ENCODE data around the gene TRAF1.

TRAF1 gene

GRCh38 chr9:120927269-120928014 lies 846 bp upstream of the TRAF1 start:
- in situ Hi-C loops (cut with MboI; ENCODE audit: low sequenced_read_pairs), result loop anchor here (25.0 kb wide), 1 partner anchor 315 kb away; no protein-coding TSS in a partner anchor

GRCh38 chr9:120925535-120926396 lies 830 bp downstream of the TRAF1 start:
- in situ Hi-C loops (cut with MboI; ENCODE audit: low sequenced_read_pairs), result loop anchor here (25.0 kb wide), 1 partner anchor 313 kb away; no protein-coding TSS in a partner anchor

- in situ Hi-C loops (cut with MboI; ENCODE audit: low sequenced_read_pairs), result loop anchor here (25.0 kb wide), 1 partner anchor 313 kb away; no protein-coding TSS in a partner anchor
Measured at GRCh38 chr9:120924698-120925534, 1.7 kb downstream of the TRAF1 start.

GRCh38 chr9:120923620-120924328 lies 2.8 kb downstream of the TRAF1 start:
- in situ Hi-C loops (cut with MboI; ENCODE audit: low sequenced_read_pairs), result no loop called here

- in situ Hi-C loops (cut with MboI; ENCODE audit: low sequenced_read_pairs), result no loop called here
Measured at GRCh38 chr9:120922404-120923195, 4.0 kb downstream of the TRAF1 start.

- in situ Hi-C loops (cut with MboI; ENCODE audit: low sequenced_read_pairs), result no loop called here
Measured at GRCh38 chr9:120921661-120922181, 4.9 kb downstream of the TRAF1 start.

GRCh38 chr9:120920806-120921178 lies 5.8 kb downstream of the TRAF1 start:
- in situ Hi-C loops (cut with MboI; ENCODE audit: low sequenced_read_pairs), result no loop called here

- in situ Hi-C loops (cut with MboI; ENCODE audit: low sequenced_read_pairs), result no loop called here
Measured at GRCh38 chr9:120919843-120920805, 6.5 kb downstream of the TRAF1 start.

- in situ Hi-C loops (cut with MboI; ENCODE audit: low sequenced_read_pairs), result no loop called here
Measured at GRCh38 chr9:120918931-120919842, 7.4 kb downstream of the TRAF1 start.

GRCh38 chr9:120917929-120918762 lies 8.4 kb downstream of the TRAF1 start:
- in situ Hi-C loops (cut with MboI; ENCODE audit: low sequenced_read_pairs), result no loop called here

- in situ Hi-C loops (cut with MboI; ENCODE audit: low sequenced_read_pairs), result no loop called here
Measured at GRCh38 chr9:120916991-120917880, 9.4 kb downstream of the TRAF1 start.

GRCh38 chr9:120916588-120916987 lies 10.0 kb downstream of the TRAF1 start:
- in situ Hi-C loops (cut with MboI; ENCODE audit: low sequenced_read_pairs), result no loop called here

GRCh38 chr9:120915854-120916470 lies 10.6 kb downstream of the TRAF1 start:
- in situ Hi-C loops (cut with MboI; ENCODE audit: low sequenced_read_pairs), result no loop called here

- in situ Hi-C loops (cut with MboI; ENCODE audit: low sequenced_read_pairs), result no loop called here
Measured at GRCh38 chr9:120914953-120915352, 11.6 kb downstream of the TRAF1 start.

GRCh38 chr9:120914396-120914795 lies 12.2 kb downstream of the TRAF1 start:
- in situ Hi-C loops (cut with MboI; ENCODE audit: low sequenced_read_pairs), result no loop called here
